ENCODE results near the gene MED9.

DNA sequence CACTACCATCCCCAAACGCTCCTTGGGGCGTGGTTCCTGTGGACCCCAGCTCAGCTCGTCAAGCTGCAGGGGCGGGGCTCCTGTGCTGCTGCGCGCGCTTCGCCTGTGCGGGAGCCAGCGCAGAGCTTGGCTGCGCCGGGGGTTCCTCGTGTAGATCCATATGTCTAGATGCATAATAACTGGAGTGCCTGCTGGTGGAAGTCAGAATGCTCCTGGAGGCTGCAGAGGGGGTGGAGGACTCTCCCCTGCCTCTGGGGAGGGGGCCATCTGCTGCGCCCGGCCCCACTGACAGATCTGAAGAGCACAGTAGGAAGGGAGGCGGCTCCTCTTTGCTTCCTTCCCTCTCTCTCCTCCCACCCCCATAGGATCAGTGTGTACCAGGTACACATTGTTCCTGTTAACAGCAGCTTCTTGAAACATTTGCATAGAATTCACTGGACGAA, 14.8 kb downstream of the MED9 start:
- TF ChIP-seq POLR2A (IDR thresholded peaks at IDR 0.05; ENCODE audit: low read length) (no peak), GATA1 (IDR thresholded peaks at IDR 0.05; ENCODE audit: low read depth, low read length) (no peak)

Data from erythroblast (primary cell).